GM13977 (cell line): ENCODE results near the gene ADGRF1.

ENCODE experiments used
- DNase-seq: peaks from one replicate; pipeline ENCODE4 v3.0.0; 2012; ENCODE audit warnings: low spot score
- CTCF ChIP-seq: IDR thresholded peaks from 2 replicates; pipeline ENCODE4 v1.5.1; 2012; ENCODE audit warnings: mild to moderate bottlenecking, control low read depth; ENCODE audit not compliant: insufficient read depth; ENCODE audit errors: extremely low read depth, missing control alignments
- in situ Hi-C: fragments of 300-500 bp; cut with MboI; formaldehyde crosslinking; loops from one replicate; pipeline ENCODE4 v1.12.0; 2022; ENCODE audit warnings: low sequenced_read_pairs, low pct_unique_long_range_greater_than_20kb, mixed read lengths, inconsistent platforms; ENCODE audit not compliant: unreplicated experiment

ADGRF1 gene

GRCh38 chr6:47072667-47073066 lies 30.5 kb upstream of the ADGRF1 start:
- in situ Hi-C loops: no loop called here
- no peak for DNase-seq
- TF ChIP-seq CTCF: no peak

- in situ Hi-C loops: no loop called here
- TF ChIP-seq CTCF: no peak
- DNase-seq: no peak
These were observed 29.5 kb upstream of the ADGRF1 start for GRCh38 chr6:47071681-47072080.

- TF ChIP-seq CTCF: no peak
- no peak for DNase-seq
- in situ Hi-C loops: no loop called here
These were observed 28.3 kb upstream of the ADGRF1 start for GRCh38 chr6:47070461-47070860.

- in situ Hi-C loops: no loop called here
- TF ChIP-seq CTCF: no peak
- no peak for DNase-seq
These were observed 27.0 kb upstream of the ADGRF1 start for GRCh38 chr6:47069156-47069555.

GRCh38 chr6:47066418-47066817 lies 24.3 kb upstream of the ADGRF1 start:
- in situ Hi-C loops: no loop called here
- TF ChIP-seq CTCF: no peak
- no peak for DNase-seq

- TF ChIP-seq CTCF: no peak
- no peak for DNase-seq
- in situ Hi-C loops: no loop called here
These were observed 22.1 kb upstream of the ADGRF1 start for GRCh38 chr6:47064274-47064673.

- no peak for DNase-seq
- no peak for TF ChIP-seq CTCF
- in situ Hi-C loops: no loop called here
These were observed 20.2 kb upstream of the ADGRF1 start for GRCh38 chr6:47062346-47062745.
